Measurements from ENCODE around the gene BAIAP3.
A peak's percentile ranks its signal among the peaks of the same experiment; 100 is the strongest.

The BAIAP3 gene

DNA sequence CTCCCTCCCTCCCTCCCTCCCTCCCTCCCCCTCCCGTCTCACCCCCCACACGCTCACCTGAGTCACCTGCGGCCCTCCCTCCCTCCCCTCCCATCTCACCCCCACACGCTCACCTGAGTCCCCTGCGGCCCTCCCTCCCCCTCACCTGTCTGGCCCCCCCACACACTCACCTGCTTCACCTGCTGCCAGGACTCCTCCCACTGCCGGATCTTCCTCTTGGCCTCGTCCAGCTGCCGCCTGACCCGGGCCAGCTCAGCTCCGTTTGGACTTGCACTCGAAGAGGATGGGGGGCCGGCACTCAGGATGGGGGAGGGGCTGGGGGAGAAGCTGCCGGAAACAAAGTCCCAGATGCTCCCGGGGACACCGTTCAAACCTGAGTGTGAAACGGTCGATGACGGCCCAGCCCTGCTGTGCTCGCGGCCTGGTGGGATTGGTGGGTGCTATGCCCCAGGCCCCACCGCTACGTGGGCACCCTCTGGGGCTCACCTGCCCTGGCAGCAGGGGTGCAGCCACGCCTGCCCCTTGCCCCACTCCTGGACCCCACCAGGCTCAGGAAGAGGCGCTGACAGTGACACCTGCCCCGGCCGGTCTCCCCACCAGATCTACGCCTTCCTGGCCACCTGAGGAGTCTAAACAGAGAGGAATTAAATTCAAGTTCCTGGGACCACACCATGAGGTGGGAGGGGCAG lies 34.2 kb downstream of the BAIAP3 start:
- DNase-seq (ENCODE audit: low read depth, low spot score), result no peak

DNA sequence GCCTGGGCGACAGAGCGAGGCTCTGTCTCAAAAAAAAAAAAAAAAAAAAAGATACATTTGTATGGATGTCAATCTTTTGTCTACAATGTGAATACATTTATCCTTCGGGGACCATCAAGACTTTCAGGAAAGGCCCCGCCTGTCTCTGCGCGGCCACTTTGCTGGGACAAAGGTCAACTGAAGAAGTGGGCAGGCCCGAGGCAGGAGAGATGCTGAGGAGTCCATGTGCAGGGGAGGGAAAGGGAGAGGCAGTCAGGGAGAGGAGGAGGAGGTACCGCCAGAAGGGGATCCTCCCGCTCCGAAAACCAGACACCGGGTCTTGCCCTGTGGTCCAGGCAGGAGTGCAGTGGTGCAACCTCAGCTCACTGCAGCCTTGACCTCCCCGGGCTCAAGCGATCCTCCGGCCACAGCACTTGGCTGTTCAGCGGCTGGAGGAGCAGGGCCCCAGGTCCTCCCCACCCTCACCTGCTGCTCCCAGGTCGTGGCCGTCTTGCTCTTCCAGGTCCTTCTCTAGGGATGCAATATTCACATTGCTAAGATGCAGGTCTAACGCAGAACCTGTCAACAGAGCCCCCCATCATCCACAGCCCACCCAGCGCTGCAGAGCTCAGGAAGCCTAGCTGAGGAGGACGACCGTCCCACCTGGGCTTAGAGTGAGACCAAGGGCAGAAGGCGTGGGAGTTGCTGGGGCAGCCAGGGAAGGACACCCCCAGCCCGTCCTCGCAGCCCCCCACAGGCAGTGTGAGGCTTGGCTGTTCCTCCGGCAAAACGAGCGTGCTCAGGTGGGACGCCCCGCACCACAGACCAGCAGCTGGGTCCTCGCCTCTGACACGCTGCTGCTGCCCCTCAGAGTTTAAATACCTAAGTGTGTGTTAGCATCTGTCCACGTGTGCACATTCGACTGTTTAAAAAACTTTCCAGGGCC lies 37.9 kb downstream of the BAIAP3 start:
- DNase-seq (ENCODE audit: low read depth, low spot score), result no peak

DNA sequence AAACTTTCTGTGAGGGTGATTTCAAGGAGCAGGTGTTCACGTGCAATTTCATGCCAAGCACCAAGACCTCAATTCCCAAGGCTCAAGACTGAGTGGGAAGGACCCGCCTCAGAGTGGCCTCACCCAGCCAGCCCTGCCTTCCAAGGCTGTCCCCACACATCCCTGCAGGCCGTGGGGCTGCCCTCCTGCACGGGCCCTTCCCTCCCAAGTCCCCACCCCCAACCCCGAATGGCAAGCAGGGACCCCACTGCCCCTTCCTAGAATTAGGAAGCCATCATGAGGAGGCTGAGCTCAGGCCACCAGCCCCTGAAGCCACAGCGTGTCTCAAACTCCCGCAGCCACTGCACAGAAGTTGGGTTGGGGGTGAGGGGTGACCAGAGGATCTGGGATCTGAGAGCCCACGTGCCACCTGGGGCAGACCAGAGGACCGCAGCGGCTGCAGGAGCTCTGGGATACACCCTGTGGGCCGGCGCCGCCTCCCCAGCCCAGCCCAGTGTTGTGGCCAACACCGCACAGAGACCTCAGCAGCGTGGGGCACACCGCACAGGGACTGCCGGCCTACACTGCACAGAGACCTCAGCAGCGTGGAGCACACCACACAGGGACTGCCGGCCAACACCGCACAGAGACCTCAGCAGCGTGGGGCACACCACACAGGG lies 39.0 kb downstream of the BAIAP3 start:
- no peak for DNase-seq (ENCODE audit: low read depth, low spot score)

DNA sequence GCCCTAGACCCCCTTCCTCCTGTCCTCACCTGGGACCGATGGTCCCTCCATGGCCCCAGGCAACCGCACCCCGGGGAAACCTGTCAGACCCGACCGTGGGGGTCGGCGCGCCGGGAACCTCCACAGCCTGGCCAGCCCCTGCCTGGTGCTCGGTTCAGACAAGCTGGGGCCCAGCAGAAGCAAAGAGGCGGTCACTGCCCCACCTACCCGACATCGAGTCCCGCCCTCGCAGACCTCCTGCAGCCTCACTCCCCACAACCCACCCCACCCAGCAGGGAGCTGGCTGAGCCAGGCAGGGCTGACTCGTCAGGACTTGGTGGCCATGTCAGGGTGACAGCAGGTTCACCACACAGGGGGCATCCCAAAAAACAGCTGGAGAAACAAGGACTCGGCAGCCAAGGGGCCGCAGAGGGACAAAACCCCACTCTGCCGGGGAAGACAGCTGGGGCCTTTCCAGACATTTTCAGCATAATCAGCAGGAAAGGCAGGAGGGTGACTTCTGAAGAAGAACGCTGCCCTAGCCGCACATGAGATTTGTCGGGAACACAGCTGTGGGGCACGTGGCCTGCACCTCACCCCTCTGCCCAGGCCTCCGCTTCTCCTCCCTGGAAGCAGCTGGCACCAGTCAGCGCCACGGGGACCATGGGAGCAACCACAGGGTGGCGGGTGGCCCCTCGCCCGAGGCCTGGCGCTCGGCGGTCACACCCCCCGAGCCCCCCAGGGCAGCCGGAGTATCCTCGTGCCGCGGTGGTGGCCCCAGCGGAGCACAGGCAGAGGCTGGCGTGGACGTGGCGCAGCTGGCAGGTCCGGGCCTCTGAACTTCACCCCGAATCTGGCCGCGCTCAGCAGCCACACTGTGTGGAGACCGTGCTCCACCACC lies 41.2 kb downstream of the BAIAP3 start:
- DNase-seq (ENCODE audit: low read depth, low spot score), result no peak

DNA sequence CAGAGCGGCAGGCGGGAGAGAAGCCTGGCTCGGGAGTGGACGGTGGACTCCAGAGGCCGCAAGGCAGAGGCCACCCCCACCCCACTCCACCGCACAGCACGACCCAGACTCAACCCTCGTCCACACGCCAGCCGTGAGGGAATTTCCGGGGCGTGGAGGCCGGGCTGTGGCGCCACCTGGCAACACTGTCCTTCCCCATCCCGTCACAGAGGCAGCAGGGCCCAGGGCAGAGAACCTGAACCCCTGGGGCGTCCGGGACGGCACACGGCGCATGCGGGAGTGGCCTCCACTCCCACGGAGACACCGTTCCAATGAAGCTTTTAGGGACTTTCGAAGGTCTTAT lies 41.8 kb downstream of the BAIAP3 start:
- no peak for DNase-seq (ENCODE audit: low read depth, low spot score)

DNA sequence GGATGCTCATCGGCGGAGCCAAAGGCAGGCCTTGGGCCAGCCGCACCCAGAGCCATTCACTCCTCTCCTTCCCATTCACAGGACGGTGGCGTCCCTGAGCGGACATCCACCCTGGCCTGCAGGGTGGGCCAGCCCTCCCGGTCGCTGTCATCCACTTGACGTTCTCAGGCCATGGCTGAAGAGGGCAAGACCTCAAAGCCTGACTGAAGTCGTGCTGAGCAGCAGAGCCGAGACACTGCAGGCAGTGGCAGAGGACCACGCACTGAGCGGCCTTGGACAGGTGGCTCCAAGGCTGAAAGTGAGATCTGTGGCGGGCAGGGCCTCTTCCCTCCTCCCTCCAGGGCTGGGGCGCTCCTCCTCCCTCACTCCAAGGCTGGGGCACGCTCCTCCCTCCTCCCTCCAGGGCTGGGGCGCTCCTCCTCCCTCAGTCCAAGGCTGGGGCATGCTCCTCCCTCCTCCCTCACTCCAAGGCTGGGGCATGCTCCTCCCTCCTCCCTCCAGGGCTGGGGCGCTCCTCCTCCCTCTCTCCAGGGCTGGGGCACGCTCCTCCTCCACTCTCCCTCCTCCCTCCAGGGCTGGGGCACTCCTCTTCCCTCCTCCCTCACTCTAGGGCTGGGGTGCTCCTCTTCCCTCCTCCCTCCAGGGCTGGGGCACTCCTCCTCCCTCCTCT lies 42.4 kb downstream of the BAIAP3 start:
- no peak for DNase-seq (ENCODE audit: low read depth, low spot score)

DNA sequence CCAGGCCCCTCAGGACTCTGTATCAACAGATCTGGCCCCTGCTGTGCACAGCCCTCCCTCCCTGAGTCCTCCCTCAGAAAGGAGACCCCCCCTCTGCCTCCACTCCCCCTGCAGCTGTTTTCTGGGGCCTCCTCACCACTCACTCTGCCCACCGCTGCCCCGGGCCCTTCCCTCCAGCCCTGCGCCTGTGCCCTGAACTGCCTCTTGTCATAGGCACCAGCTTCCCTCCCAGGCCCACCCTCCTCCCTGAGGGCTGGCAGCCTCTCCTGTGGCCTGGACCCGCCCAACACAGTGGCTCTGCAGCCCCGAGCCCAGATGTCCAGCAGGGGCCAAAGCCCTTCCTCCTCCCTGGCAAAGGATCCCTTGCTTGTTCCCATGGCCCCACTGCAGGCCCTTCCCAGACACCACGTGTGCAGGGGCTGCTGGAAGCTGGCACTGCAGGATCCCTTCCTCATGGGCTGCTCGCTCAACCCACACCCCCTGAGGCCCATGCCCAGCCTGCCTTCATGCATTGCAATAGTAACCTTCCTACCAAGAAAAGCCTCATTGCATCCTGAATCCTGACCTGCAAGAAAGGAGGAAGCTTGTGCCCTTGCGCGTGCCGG lies 44.1 kb downstream of the BAIAP3 start:
- DNase-seq (ENCODE audit: low read depth, low spot score), result no peak

DNA sequence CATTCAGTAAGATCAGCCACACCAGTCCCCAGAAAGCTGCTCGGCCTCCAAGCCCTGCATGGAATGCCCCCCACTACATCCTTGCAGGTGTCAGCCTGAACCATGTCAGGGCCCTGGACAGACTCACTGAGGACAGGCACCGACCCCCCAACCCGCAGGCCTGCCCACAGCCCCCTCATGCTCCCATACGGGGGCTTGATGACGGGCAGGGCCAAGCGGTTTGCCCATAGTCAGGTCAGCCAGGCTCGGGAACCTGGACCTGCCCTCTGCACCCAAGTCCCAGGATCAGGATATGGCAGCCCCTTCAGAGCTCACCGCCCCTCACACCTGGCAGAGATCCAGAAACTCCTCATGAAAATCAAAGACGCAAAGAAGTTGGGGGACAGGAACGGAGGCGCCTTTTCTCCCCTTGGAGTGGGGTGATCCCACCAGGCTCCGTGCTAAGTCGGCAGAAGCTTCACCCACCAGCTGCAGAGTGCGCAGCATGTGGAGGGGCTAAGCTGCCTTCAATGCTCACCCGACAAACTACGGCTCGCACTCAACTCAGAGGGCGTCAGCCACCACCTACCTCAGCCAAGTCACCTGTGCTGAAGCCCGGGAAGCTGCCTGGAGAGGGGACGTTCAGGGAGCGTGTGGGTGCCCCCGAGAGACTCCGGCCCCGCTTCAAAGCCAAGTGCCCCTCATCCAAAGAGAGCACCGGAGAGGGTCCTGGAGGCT lies 44.8 kb downstream of the BAIAP3 start:
- no peak for DNase-seq (ENCODE audit: low read depth, low spot score)

DNA sequence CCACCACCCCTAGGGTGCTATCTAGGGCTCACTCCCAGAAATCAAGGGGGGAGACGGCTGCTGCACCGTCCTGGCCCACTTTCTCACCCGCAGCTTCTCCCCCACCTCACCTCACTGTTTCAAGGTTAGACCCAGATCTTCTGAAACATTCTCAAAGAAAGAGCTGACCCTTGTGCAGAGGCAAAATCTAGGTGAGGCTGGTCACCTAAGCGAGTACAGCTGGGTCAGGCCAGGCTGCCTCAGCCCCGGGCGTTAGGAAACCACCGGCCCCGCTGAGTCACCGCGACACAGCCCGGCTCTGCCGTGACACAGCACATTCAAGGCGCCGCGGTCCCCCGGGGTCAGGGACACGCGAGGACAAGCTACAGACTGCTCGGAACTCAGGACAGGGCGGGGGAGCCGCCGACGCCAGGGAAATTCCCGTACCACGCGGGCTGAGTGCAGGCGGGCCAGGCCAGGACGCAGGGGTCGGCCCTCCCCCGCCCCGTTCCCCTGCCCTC lies 45.4 kb downstream of the BAIAP3 start:
- DNase-seq (ENCODE audit: low read depth, low spot score), result peak; percentile 83

DNA sequence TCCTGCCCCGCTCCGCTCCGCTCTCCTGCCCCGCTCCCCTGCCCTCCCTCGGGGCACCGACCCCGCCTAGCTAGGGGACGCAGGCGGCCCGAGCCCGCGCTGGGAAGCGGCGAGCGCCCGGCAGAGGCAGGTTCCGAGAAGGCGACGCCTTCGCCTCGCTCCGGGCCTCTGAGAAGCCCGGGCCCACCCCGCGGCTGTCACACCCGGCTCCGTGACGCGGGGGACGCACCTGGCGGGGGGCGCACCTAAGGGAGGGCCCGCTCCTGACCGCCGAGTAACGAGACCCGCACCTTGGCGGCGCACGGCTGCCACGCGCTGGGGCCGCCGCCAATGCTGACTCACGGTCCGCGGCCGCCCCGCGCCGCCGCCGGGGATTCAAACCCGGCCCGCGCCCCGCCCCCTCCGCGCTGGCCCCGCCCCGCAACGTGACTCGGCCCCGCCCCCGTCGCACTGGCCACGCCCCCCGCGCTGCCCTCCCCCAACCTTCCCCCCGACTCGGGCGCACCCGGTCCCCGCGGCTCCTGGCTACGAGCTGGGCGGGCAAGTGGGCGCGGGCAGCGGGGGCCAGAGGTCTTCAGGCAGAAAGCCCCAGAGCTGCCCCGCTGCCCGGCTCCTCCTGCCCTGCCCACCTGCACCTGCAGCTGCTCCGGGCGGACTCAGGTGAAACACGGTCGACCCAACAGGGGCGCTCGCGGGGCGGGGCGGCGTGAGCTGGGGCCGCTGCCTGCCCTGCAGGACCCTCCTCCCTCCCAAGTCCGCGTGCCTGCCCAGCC lies 46.0 kb downstream of the BAIAP3 start:
- DNase-seq (ENCODE audit: low read depth, low spot score), result peak; percentile 85

DNA sequence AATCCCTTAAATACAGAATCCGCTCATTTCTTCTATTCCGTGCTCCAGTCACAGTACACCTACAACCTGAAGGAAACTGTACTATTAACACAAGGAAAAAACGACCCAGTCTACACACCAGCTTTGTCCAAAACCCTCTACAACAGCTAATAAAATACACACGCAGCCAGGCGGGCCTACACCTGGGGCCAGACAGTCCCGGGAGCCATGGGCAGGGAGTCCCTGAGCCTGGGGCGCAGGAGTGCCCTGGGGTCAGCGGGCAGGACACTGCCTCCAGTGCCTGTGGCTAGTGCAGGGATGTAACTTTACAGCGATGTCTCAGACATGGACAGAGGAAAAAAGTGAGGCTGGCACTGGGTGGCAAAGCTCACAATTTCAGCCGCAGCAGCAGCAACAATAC lies 46.8 kb downstream of the BAIAP3 start:
- DNase-seq (ENCODE audit: low read depth, low spot score), result no peak

DNA sequence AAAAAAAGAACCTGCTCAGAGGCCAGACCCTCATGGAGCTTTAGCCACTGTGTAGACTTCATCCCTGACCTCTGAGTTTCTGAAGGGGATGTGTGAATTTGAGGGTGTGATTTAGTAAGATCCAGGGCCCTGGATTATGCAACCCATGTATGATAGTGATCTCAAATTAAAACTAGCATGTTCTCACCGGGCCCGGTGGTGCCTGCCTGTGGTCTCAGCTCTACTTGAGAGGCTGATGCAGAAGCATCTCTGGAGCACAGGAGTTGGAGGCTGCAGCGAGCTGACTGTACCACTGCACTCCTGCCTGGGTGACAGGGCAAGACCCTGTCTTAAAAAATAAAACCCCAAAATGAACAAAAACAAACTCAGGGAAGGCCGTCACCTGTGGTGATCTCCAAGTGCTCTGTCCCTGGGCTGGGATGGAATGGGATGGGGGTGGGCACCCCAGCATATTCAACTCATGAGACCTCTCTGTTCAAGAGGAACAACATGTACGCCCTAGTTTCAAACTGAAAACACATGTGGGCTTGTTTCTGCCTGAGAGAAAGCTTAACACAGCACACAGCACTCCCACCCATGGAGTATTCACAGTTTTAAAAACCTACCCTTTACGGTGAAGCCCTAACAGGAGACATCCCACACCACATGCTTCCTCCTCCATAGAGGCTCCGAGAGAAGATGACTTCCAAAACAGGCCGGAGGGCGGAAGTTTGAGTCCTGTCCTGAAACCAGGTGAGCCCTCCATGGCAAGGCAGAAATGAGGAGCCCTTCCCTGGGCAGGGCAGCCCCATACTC lies 48.4 kb downstream of the BAIAP3 start:
- DNase-seq (ENCODE audit: low read depth, low spot score), result no peak

DNA sequence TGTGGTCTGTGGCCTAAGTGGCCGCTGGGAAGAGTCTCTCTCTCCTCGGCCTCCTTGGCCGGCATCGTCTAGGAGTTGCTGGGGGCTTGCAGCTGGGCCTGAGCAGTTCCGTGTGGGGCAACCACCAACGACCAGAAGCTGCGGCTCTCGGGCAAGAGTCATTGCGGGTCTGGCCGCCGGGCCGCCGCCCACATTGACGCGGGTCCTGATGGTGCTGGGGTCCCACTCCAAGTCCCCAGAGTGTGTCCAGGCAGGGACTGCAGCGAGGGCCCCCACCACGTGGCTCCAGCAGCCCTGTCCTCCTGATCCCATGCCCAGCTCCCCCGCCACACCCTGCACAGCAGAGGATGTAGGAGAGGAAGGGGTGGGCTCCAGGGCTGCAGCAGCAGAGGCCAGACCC lies 50.1 kb downstream of the BAIAP3 start:
- DNase-seq (ENCODE audit: low read depth, low spot score), result no peak

DNA sequence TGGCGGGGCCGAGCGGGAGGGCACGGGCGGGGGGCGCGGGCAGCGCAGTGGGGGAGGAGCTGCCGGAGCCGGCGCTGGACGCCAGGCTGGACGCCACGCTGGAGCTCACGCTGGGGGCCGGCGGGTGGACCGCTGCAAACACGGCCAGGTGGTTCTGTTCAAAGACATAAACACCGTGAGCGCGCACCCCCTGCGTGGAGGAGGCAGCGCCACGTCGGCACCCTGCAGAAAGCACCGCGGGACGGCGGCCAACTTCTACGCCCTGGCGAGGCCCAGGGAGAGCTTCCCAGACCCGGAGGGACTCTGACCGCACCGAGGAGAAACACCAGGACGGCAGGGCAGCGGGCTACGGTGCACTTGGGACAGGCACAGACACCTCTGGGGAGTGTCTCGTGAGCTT lies 51.8 kb downstream of the BAIAP3 start:
- no peak for DNase-seq (ENCODE audit: low read depth, low spot score)

DNA sequence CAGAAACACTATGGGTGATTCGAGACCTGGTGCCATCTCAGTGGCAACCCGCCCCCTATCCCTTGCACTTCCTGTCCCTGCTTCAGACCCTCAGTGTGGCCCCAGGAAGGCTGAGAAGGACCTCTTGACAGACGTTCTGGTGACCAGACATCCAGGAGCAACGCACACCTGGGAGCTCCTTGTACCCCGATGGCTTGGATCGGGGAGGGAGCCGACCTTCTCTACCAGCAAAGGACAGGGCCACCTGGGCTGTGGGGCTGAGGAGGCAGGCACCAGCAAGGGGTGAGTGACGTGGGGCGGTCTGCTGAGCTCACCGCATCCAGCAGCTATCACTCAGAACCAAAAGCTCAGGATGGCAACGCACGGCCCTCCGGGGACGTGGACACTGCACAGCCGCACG lies 53.9 kb downstream of the BAIAP3 start:
- DNase-seq (ENCODE audit: low read depth, low spot score), result no peak

DNA sequence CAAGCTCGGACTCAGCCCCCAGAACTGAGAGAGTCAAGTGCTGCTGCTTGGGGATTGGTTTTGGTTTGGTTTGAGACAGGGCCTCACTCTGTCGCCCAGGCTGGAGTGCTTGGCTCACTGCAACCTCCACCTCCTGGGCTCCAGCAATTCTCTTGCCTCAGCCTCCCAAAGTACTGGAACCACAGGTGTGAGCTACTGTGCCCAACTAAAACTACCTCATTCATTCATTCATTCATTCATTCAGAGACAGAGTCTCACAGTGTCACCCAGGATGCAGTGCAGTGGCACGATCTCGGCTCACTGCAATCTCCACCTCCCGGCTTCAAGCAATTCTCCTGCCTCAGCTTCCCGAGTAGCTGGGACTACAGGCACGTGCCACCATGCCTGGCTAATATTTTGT lies 56.3 kb downstream of the BAIAP3 start:
- DNase-seq (ENCODE audit: low read depth, low spot score), result no peak

DNA sequence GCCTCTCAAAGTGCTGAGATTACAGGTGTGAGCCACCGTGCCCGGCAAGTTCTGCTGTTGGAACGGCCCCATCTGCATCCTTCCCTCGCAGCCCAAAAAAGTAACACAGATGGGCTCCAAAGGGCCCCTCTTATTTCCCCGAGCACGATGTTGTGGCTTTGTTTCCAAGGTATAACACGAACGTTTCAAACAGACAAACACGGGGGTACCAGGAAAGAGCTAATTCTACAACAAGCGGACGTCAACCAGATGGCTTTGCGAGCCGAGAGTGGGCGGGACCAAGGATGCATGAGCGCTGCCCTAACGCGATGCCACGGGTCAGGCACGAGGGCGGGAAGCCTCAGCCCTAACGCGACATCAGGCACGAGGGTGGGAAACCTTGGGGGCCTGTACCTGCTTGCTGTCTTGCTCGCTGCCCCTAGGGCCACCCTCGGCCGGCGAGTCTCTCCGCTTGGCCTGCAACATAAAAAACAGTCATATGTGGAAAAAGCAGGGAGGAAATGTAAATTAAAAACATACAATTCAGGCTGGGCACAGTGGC lies 56.9 kb downstream of the BAIAP3 start:
- no peak for DNase-seq (ENCODE audit: low read depth, low spot score)

DNA sequence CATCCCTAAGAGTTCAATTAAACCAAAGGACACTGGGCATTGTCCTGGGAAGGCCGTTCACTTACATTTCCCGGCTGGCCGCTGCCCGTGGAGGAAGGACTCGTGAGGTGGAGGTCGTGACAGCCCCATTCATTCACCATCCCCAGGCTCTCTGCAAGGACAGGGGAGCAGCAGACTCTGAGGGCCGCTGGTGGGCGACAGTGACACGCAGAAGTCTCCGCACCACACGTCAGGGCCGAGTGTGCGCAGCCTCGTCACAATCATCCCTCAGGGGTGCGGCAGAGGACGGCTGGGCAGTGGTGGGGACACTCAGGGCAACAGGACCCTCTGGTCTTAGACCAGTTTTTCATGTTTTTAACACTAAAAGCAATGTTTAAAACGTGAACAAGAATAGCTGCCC lies 59.4 kb downstream of the BAIAP3 start:
- no peak for DNase-seq (ENCODE audit: low read depth, low spot score)
